Stimulated activated CD4-positive, alpha-beta T cell treated with anti-CD3 and anti-CD28 coated beads, Interleukin-4, amount 100 ng/mL, for 48 hours (primary cell): ENCODE data around the gene USP10.

Experiments used
- DNase-seq, 2 donors: peaks; one replicate each; pipeline ENCODE4 v3.0.0-alpha.2; 2020; ENCODE audit warnings: low read depth in 2 of 2

USP10 gene

GRCh38 chr16:84773312-84773711 is 73.5 kb downstream of the USP10 start:
- no peak for DNase-seq

DNA sequence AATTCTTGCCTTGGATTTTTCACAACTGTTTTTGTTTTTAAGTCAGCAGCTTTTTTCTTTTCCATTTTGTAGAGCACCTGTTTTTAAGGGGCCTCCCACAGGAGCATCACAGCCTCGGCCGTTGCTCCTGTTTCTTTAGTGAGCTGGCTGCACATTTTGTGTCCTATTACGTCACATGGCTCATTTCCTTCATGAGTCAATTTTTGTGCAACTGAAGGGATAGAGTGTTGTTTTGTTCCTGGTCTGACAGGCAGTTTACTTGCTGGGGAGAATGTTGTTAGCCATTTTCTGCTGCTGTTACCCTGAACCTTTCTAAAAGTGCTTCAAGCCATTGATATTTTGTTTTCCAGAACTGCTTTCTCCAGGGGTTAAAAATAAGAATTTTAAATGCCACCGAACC is 75.0 kb downstream of the USP10 start:
- no peak for DNase-seq

DNA sequence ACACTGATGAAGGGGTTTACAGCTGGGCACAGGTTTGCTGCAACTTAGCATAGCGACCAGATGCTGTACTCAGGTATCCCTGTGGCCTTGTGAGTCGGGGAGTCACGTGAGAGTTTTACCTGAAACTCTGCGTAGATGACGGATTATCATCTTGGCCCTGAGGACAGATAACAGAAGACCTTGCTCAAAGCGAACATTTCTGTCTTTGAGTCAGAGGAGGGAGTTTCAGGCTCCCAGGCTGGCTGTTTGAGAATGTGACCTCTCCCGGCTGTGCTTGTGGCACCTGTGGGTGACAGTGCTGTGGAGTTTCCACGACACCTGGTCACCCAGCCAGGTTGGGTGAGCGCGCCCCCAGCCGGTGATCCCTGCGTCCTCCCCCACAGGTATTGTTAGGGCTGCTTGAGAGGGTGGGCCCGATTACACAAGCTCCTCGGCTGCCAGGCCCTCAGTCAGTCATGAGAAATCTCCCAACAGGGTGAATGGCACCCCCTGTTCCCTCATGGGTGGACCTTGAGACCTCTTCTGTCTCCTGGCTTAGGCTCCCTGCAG is 75.5 kb downstream of the USP10 start:
- DNase-seq, result no peak

DNA sequence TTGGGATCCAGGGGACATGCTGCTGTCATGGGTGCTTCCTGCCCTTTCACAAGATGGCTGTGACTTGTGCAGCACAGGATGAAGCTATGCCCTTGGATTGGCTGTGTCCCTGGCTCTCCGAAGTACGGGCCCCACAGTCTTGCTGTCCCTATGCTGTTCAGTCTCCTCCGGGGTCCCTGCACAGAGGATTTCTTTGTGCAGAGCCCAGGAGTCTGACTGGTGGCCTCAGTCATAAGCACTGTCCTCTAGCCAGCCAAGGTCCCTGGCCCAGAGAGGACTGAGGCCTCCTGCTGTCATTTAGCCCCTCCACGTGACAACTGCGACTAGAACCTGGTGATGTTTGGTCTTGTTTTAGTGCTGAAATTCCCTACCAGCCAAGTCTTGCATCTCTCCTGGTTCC is 77.6 kb downstream of the USP10 start:
- DNase-seq, result no peak

GRCh38 chr16:84778720-84779119 is 78.9 kb downstream of the USP10 start:
- DNase-seq, result no peak

DNA sequence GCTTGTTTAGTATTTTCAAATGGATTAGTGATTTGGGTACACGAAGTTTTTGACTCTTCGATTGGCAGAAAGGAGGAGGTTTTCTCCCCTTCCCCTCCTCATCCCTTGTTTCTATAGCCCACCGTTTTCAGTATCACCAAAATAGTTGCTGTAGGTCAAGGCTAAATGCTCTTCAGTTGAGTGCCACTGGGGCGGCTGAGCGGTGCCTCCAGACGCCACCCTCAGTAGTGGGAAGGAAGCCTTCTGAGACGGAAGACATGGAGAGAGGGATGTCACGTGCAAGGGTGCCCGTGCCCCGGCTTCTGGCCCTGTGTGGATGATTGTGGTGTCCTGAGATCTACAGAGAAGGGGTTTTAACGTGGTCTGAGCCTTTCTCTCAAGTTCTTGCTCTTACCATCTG is 80.3 kb downstream of the USP10 start:
- no peak for DNase-seq

GRCh38 chr16:84780544-84781376 is 81.0 kb downstream of the USP10 start:
- DNase-seq, result no peak

DNA sequence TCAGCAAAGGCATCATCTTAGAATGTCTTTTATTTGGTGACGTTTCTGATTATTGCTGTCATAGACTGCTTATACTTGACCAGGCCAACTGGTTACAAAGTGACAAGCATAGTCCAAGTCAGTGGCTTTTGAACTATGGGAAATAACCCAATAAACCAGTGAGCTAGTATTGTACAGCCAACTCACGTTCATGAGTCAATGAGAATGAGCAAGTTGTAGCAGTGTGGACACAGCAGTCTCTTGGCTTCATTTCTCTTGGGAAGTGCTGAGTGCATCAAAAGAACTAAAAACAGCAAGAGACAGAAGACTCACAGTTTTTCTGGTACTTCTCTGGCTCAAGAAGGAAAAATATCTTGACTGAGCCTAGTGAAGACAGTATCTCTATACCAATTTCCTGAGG is 83.0 kb downstream of the USP10 start:
- no peak for DNase-seq

GRCh38 chr16:84785843-84786581 is 86.2 kb downstream of the USP10 start:
- DNase-seq, result no peak

DNA sequence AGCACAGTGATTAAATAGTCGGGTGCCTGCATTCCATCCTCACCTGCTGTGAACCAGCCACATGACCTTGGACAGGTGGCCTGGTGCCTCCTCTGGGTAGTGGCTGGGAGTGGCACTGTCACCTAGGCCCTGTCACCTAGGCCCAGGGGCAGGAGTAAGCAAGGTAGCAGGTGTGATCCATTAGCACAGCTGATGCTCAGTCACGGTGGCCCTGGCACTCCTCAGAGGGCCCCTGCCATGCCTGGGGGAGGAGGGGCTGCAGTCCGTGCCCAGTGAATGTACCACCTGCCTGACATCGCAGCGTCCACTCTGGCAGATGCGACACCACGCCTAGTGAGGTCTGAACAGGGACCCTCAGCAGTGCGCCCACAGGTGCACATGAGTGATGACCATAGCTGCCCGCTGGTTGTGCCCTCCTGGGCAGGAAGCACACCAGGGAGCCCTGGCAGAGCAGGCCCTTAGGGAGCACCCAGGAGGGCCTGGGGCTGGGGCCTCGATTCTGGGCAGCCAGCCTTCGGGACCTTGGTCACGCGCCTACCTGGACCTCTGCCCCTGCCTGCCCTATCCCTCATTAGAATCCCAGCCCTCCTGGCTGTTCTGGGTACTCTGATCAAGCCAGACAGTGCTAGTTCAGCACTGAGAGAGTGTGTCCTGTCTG is 86.9 kb downstream of the USP10 start:
- DNase-seq, result no peak

DNA sequence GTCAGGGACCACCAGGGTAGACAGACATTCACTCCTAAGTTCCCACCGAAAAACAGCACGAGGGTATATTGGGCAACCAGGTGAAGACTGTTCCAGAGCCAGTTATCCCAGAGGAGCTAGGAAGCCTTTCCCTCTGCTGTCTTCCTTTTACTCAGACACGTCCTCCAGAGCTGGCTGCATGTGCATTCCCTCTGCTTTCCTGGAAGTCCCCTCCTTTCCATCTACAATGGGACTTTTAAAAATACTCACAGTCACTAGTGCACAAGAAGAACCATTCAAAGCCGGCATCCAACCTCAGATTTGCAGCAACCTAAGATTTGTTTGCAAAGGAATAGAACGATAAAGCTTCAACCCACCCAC is 87.4 kb downstream of the USP10 start:
- DNase-seq, result no peak

GRCh38 chr16:84788920-84789391 is 89.2 kb downstream of the USP10 start:
- DNase-seq, result no peak

- DNase-seq, result no peak
Observed at GRCh38 chr16:84789431-84789830, 89.6 kb downstream of the USP10 start.

- no peak for DNase-seq
Observed at GRCh38 chr16:84790301-84790700, 90.5 kb downstream of the USP10 start.

DNA sequence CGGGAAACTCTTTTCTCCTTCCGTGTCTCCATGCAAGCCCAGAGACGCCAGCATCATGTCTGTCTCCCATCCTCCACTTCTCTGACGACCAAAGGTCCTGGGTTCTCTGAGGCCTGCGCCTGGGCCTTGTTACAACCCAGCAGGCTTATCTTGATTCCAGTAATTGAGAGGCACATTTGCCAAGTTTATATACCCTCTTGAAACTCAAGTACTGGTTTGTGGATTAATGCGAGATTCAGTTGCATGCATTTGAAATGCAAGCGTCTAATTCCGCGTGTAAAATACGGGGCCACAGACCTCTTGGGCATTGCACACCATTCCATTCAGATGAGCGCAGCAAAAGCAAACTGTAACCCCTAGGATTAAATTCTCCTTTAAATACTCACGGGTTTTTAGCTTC is 91.3 kb downstream of the USP10 start:
- DNase-seq, result no peak

DNA sequence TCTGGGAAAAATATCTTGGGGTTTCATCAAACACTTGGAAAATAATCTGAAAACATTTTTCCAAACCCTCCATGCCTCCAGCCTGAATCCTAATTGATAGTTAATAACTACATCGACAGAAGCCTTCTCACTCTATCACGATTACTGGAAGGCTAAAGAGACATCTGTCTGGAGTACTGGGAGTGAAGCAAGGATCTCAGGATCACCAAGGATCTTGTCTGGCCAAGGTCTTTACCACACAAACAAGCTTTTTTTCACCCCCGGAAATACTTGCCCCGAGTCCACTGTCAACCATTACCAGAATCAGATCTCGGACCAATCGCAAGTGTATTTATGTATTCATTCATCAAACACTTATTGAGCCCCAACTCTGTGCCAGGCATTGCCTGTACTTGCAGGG is 91.7 kb downstream of the USP10 start:
- no peak for DNase-seq

DNA sequence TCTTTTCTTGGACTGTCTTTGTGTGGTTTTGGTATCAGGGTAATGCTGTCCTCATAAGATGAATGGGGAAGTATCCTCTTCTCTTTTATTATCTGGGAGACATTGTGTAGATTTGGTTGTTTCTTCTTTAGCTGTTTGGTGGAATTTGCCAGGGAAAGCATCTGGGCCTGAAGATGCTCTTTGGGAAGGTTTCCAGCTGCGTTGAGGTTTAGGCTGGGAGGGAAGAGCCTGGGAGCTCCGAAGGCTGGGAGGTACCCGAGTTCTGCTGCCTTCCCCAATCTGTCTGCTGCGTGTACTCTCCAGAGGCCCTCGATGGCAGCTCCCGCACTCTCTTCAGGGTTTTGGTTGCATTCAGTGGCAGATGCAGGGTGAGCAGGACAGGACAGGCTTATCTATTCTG is 94.4 kb downstream of the USP10 start:
- no peak for DNase-seq

DNA sequence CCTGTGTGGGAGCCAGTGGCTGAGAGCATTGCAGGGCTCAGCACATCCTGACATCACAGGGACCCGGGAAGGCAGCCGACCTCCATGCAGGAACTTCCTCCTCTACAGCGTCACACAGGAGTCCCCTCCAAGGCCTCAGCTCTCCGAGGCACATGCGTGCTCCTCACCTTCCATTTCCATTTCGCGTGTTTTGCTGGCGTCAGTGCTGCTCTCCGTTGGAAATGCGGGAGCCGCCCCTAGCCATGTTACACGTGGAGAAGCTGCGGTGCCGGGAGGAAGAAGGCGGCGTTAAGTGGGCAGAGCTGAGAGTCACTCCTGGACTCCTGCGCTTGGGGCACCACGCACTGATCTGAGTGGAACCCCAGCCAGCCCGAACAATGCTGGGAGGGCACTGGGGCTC is 94.8 kb downstream of the USP10 start:
- DNase-seq, result no peak

DNA sequence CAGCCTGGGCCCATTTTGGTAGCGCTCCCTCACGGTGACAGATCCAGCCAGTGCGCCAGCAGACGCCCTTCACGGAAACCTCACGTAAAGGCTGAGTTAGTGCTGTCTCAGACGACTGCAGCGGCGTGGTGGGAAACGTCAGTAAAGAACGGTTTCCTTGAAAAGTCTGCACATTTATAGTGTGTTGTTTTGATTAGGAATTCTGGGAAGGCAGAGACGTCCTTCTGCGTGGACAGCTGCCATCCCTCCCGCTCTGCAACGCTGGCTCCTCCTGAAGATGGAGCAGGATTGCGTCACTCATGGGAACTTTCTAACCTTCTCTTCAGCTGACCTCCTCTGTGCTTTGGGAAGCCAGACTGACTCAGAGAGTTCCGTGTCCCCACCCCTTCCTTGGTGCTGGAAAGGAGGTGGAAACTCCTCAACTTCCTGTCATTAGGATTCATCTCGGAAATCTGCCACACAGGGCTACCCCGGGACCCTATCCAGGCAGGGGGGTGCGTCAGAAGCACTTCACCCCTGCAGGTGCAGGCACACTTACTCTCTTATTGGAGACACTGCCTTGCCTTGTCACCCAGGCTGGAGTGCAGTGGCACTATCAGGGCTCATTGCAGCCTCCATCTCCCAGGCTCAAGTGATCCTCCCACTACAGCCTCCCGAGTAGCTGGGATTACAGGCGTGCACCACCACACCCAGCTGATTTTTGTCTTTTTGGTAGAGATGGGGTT is 95.7 kb downstream of the USP10 start:
- DNase-seq, result no peak

- no peak for DNase-seq
Observed at GRCh38 chr16:84800158-84800978, 100.6 kb downstream of the USP10 start.

GRCh38 chr16:84803146-84803545 is 103.3 kb downstream of the USP10 start:
- no peak for DNase-seq
